Mammary epithelial cell (primary cell): ENCODE data around the gene ADD2.

Experiments
- EZH2 ChIP-seq: IDR thresholded peaks from 2 replicates; pipeline ENCODE4 v1.6.1; 2012; ENCODE audit warnings: low read length, inconsistent platforms, borderline replicate concordance
- TF ChIP-seq, protein P1 (sequence below), 2 donors: IDR thresholded peaks in 1 of 2; conservative IDR thresholded peaks in 1 of 2; 2 replicates each; pipeline ENCODE4 v1.5.1; 2011 to 2012; ENCODE audit warnings: inconsistent platforms in 2 of 2, low read length in 2 of 2, mild to moderate bottlenecking in 2 of 2, control low read depth in 1 of 2, low read depth in 1 of 2; ENCODE audit not compliant: insufficient read depth in 1 of 2; ENCODE audit errors: extremely low read depth in 1 of 2

- TF ChIP-seq, protein P1, sequence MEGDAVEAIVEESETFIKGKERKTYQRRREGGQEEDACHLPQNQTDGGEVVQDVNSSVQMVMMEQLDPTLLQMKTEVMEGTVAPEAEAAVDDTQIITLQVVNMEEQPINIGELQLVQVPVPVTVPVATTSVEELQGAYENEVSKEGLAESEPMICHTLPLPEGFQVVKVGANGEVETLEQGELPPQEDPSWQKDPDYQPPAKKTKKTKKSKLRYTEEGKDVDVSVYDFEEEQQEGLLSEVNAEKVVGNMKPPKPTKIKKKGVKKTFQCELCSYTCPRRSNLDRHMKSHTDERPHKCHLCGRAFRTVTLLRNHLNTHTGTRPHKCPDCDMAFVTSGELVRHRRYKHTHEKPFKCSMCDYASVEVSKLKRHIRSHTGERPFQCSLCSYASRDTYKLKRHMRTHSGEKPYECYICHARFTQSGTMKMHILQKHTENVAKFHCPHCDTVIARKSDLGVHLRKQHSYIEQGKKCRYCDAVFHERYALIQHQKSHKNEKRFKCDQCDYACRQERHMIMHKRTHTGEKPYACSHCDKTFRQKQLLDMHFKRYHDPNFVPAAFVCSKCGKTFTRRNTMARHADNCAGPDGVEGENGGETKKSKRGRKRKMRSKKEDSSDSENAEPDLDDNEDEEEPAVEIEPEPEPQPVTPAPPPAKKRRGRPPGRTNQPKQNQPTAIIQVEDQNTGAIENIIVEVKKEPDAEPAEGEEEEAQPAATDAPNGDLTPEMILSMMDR (conservative IDR thresholded peaks at IDR 0.05 in 1 of 2, IDR thresholded peaks at IDR 0.05 in 1 of 2; ENCODE audit: extremely low read depth in 1 of 2, insufficient read depth in 1 of 2, low read depth in 1 of 2, low read length in 2 of 2): no peak
- no peak for TF ChIP-seq EZH2
These were observed 159.6 kb downstream of the ADD2 start for GRCh38 chr2:70608373-70608772.
